ENCODE results near the gene ELMO1. TPM values are rescaled to one million over a fixed set of nuclear protein-coding genes. Genes with fewer than 3 reads are reported as not detected.

The ELMO1 gene
- total RNA-seq, 1 experiment from 2014 or later, result 1.1 TPM

DNA sequence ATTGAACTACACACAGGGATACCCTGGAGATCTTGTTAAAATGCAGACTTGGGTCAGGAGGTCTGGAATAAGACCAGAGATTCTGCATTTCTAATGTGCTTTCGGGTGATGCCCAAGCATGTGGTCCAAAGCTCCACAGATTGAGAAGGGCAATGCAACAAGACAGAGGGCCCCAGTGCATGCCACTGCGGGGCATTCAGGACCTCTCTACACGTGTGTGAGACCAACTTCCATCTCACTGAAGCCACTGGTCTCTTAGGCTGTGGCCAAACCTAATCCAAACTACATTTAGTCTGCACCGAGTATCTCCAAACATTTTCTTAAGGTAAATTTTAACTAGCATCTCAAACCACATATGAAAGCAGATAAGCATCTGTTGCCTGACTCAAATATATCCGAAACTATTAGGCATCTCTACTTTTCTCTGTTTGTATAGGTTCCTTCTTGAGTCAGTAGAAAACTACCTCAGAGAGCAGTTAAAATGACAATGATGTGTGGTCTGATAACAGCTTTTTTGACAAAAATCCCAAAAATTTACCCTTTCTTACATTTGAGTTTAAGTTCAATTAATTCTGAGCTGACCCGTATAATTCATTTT, 107.5 kb downstream of the ELMO1 start:
- ChIA-PET CTCF (no interaction called here), RAD21 (ENCODE audit: low non-redundant PET in 1 of 2, low total read pairs in 2 of 2, uncharacterized antibody in 2 of 2, unreplicated experiment in 2 of 2) (no interaction called here), POLR2A (no interaction called here)
- intact Hi-C loops (cut with micrococcal nuclease), result no loop called here
- Histone ChIP-seq H3K9me3 (ENCODE audit: control insufficient read depth in 1 of 2, insufficient read depth in 1 of 2, low read depth in 1 of 2, low read length in 2 of 2) (no peaks in the 10 kb centered on the region), H3K4me1 (ENCODE audit: control insufficient read depth in 1 of 2, insufficient read depth in 2 of 2, low read length in 2 of 2) (no peaks in the 10 kb centered on the region), H3K79me2 (ENCODE audit: insufficient read depth, low read length) (no peaks in the 10 kb centered on the region), H3K36me3 (ENCODE audit: control insufficient read depth in 1 of 2, insufficient read depth in 2 of 2, low read length in 2 of 2) (no peaks in the 10 kb centered on the region), H3K9ac (ENCODE audit: low read length) (no peak overlapping the region), H3K4me2 (ENCODE audit: low read length) (no peak overlapping the region), H3K27me3 (ENCODE audit: insufficient read depth, low read length) (peaks cover 17% of the 10 kb centered on the region), H4K20me1 (ENCODE audit: insufficient read depth) (no peaks in the 10 kb centered on the region), H3K4me3 (replicated peaks in 1 of 2; ENCODE audit: low read depth in 1 of 2, low read length in 2 of 2) (no peak overlapping the region), H3K9me2 (ENCODE audit: insufficient read depth) (no peaks in the 10 kb centered on the region), H3K27ac (ENCODE audit: low read depth, low read length) (no peak overlapping the region), H2AFZ (ENCODE audit: low read depth, low read length, poor library complexity, severe bottlenecking) (no peak overlapping the region)
- no peak for TF ChIP-seq EZH2 (IDR thresholded peaks at IDR 0.05)
- no peak for TF ChIP-seq SRF (IDR thresholded peaks at IDR 0.05; ENCODE audit: low read depth)
- no peak for TF ChIP-seq SIN3A (IDR thresholded peaks at IDR 0.05; ENCODE audit: low read depth)
- TF ChIP-seq ZFX (IDR thresholded peaks at IDR 0.05), result no peak
- no peak for TF ChIP-seq ZNF274 (IDR thresholded peaks at IDR 0.05; ENCODE audit: low read depth, low read length)
- no peak for TF ChIP-seq CBX3 (IDR thresholded peaks at IDR 0.05; ENCODE audit: low read depth)
- TF ChIP-seq, protein P1, sequence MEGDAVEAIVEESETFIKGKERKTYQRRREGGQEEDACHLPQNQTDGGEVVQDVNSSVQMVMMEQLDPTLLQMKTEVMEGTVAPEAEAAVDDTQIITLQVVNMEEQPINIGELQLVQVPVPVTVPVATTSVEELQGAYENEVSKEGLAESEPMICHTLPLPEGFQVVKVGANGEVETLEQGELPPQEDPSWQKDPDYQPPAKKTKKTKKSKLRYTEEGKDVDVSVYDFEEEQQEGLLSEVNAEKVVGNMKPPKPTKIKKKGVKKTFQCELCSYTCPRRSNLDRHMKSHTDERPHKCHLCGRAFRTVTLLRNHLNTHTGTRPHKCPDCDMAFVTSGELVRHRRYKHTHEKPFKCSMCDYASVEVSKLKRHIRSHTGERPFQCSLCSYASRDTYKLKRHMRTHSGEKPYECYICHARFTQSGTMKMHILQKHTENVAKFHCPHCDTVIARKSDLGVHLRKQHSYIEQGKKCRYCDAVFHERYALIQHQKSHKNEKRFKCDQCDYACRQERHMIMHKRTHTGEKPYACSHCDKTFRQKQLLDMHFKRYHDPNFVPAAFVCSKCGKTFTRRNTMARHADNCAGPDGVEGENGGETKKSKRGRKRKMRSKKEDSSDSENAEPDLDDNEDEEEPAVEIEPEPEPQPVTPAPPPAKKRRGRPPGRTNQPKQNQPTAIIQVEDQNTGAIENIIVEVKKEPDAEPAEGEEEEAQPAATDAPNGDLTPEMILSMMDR (IDR thresholded peaks at IDR 0.05 in 2 of 3, conservative IDR thresholded peaks at IDR 0.05 in 1 of 3; ENCODE audit: borderline replicate concordance in 1 of 3, insufficient read depth in 1 of 3, low read depth in 2 of 3, low read length in 2 of 3), result no peak
- TF ChIP-seq POLR2AphosphoS5 (IDR thresholded peaks at IDR 0.05; ENCODE audit: low read depth, low read length), result no peak
- no peak for TF ChIP-seq EZH2phosphoT487 (IDR thresholded peaks at IDR 0.05; ENCODE audit: borderline replicate concordance)
- TF ChIP-seq SP1 (IDR thresholded peaks at IDR 0.05; ENCODE audit: low read depth), result no peak
- no peak for TF ChIP-seq FOSL1 (IDR thresholded peaks at IDR 0.05; ENCODE audit: low read depth)
- TF ChIP-seq JUND (IDR thresholded peaks at IDR 0.05), result no peak
- TF ChIP-seq ELF1 (IDR thresholded peaks at IDR 0.05; ENCODE audit: borderline replicate concordance, low read depth), result no peak
- no peak for TF ChIP-seq RAD21 (IDR thresholded peaks at IDR 0.05; ENCODE audit: low read depth)
- TF ChIP-seq, protein P2, sequence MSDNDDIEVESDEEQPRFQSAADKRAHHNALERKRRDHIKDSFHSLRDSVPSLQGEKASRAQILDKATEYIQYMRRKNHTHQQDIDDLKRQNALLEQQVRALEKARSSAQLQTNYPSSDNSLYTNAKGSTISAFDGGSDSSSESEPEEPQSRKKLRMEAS (IDR thresholded peaks at IDR 0.05), result no peak
- TF ChIP-seq ATF3 (IDR thresholded peaks at IDR 0.05), result no peak
- no peak for TF ChIP-seq EGR1 (IDR thresholded peaks at IDR 0.05; ENCODE audit: low read depth)
- TF ChIP-seq POLR2A (IDR thresholded peaks at IDR 0.05; ENCODE audit: borderline replicate concordance, extremely low read depth, insufficient read depth, insufficient read length), result no peak
- BruUV-seq (replicated peaks), result no TSS peak
- ATAC-seq (no peak), DNase-seq (ENCODE audit: low read depth, low spot score) (no peak)
